ENCODE measurements around the gene GTF3C5.
"Not testable (repeated sequence)": the region's sequence is repeated elsewhere in the genome, so short reads cannot be mapped to it uniquely, and the experiment has no call there.

The GTF3C5 gene

DNA sequence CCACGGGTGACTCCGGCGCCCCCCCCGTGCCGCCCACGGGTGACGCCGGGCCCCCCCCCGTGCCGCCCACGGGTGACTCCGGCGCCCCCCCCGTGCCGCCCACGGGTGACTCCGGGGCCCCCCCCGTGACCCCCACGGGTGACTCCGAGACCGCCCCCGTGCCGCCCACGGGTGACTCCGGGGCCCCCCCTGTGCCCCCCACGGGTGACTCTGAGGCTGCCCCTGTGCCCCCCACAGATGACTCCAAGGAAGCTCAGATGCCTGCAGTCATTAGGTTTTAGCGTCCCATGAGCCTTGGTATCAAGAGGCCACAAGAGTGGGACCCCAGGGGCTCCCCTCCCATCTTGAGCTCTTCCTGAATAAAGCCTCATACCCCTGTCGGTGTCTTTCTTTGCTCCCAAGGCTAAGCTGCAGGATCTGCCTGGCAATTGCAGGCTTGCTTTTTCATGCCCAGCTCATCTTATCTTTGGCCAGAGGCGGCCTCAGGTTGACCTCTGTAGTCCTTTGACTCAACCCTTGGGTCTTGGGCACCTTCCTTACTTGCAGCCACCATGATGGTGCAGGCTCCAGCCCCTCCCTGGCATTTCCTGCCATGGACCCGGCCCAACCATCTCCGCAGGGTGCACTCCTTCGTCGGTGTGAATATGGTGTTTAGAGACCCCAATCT is 40.8 kb downstream of the GTF3C5 start:
- no peak for DNase-seq (ENCODE audit: low spot score)

DNA sequence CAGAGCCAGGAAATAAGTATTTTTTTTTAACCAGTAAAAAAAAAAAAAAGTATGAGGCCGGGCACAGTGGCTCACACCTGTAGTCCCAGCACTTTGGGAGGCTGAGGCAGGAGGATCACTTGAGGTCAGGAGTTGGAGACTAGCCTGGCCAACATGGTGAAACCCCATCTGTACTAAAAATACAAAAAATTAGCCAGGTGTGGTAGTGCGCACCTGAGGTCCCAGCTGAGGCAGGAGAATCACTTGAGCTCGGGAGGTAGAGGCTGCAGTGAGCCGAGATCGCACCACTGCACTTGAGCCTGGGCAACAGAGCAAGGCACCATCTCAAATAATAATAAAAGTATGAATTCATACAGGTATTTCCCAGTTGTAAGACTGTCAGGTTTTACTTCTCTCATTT is 41.4 kb downstream of the GTF3C5 start:
- not testable (repeated sequence) for DNase-seq (ENCODE audit: low spot score)

DNA sequence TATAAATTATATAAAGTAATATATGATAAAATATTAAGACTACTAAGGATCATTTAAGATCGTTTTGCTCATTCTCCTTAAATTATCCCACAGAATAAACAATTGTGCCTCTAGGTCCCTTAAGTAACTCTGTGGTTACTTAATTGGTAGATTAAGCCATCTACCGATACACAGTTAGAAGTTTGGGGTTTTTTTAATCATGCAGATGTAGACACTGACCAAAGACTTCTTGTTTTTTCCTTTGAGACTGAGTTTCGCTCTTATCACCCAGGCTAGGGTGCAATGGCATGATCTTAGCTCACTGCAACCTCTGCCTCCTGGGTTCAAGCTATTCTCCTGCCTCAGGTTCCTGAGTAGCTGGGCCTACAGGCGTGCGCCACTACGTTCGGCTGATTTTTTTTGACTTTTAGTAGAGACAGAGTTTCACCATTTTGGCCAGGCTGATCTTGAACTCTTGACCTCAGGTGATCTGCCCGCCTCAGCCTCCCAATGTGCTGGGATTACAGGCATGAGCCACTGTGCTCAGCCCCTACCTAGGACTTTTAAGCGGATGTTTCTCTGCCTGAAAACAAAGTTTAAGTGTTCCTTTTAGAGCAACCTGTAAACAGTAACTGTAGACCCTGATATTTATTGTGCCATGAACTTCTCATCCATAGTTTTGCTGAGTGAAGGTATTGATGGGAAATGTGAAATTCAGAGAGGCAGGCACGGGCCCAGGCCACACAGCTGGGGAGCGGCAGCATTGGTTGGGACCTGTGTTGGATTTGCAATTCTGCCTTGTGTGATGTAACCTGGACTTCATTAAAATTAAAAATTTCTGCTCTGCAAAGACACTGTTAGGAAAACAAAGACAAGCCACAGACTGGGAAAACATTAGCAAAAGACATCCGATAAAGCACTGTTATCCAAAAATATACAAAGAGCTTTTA is 42.6 kb downstream of the GTF3C5 start:
- no peak for DNase-seq (ENCODE audit: low spot score)

DNA sequence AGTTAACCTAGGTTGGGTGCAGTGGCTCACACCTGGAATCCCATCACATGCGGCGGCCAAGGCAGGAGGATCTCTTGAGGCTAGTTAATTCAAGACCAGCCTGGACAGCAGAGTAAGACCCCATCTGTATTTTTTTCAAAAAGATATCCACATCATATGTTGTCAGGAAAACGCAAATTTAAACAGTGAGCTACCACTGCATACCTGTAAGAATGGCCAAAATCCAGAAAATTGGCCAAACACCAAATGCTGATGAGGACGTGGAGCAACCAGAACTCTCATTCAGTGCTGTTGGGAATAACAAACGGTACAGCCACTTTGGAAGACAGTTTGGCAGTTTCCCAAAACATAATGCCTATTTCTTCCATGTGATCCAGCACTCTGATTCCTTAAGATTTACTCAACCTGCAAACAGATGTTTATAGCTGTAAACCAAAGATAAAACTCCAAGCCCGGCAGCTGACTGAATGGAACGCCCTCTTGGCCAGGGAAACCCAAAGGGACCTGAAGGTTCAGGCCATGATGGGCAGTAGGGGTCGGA is 43.4 kb downstream of the GTF3C5 start:
- DNase-seq (ENCODE audit: low spot score) = no peak

DNA sequence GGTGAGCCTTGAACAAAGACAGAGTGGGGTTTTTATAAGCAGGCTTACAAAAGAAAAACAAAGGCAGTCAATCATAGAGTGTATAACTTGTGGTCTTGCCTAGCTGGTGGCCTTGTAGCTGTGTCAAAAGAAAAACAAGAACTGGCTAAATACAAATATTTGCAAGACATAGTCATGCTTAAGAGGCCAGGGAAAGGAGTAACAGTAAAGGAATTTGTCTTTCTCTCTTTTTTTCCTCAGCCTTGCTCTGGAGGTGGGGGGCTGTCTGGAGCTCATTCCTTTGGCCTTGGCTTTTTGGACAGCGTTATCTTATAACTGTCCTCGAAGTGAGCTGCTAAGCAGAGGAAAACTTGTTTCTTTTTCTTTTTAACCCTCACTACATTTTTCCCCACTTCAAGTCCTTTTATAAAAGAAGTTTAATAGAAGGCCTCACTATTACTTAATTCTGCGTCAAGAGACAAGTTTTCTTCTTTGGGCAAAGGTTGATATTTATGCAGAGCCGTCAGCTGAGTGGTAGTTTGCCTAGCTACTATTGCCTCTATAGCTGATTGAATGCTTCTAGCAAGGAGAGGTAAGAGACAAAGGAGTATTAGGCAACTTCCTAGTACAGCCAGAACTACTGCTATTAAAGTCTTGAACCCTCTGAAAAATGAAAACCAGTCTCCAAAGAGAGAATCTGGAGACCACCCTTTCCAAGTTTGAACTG is 45.3 kb downstream of the GTF3C5 start:
- DNase-seq (ENCODE audit: low spot score) = no peak

DNA sequence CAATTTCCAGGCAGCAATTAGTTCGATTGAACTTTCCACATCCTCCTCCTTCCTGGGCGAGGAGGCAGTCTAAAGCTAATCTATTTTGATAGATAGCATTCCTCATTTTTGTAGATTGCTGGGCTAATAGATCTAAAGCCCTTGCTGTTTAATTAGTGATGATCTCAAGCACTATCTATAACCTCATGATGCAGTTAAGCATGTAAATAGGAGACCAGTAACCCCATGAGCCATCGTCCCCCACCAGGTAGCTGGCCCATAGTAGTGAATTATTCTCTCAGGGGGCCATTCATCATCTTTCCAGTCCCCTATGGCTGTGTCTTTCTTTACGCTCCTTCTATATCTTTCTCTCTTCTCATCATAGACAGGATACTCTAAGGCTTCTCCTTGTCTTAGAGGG is 45.9 kb downstream of the GTF3C5 start:
- no peak for DNase-seq (ENCODE audit: low spot score)

DNA sequence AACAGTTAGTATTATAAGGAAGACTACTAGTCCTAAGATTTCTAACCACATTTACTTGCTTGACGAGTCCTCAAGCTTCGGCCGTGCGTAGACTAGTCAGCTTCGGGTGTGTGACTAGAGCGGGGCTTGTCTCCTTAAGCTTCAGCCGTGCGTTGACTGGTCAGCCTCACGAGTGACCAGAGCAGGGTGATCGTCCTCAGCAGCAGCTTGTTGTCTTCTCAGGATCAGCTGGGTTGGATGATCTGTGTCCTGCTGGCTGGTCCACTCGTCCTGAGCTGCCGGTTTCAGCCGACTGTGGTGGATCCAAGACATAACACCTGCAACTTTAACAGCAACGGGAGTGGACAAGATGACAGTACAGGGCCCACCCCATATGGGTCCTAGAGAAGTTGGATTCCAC is 47.7 kb downstream of the GTF3C5 start:
- DNase-seq (ENCODE audit: low spot score) = no peak

DNA sequence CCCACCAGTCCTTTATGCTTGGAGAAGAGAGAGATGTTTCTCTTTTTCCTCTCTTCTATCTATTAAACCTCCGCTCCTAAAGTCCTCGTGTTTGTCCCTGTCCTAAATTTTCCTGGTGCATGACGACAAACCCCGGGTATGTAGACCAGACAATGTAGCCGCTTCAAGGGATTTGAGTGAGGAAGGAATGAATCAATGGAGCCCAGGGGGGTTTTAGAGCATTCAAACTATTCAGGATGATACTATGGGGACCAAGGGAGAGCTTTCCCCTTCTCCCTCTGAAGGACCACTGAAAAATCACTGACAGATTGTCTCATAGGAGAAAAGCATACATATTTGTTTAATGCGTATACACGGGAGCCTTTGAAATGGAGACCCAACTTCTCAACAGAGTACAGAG is 49.4 kb downstream of the GTF3C5 start:
- no peak for DNase-seq (ENCODE audit: low spot score)

DNA sequence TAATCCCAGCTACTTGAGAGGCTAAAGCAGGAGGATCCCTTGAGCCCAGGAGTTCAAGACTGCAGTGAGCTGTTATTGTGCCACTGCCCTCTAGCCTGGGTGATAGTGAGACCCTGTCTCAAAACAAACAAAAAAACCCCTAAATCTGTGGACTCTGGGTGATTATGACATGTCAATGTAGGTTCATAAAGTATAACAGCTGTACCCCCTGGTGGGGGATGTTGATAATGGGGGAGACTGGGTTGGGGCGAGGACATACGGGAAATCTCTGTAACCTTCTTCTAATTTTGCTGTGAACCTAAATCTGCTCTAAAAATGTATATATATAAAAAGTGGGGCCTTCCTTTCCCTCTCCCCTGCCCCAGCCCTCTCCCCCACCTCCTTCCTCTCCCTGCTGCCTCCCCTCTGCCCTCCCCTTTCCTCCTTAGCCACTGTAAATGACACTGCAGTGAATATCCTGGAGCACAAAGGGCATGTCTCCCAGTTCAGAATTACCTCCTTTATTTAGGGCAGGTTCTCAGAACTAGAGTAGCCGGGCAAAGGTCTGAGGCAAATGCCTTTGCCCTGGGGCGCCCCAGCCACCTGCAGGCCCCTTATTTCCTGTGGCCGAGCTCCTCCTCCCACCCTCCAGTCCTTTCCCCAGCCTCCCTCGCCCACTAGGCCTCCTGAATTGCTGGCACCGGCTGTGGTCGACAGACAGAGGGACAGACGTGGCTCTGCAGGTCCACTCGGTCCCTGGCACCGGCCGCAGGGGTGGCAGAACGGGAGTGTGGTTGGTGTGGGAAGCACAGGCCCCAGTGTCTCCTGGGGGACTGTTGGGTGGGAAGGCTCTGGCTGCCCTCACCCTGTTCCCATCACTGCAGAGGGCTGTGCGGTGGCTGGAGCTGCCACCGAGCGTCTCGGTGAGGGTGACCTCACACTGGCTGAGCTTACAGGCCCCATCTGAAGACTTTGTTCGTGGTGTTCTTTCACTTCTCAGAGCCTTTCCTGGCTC is 50.3 kb downstream of the GTF3C5 start:
- DNase-seq (ENCODE audit: low spot score) = not testable (repeated sequence)

DNA sequence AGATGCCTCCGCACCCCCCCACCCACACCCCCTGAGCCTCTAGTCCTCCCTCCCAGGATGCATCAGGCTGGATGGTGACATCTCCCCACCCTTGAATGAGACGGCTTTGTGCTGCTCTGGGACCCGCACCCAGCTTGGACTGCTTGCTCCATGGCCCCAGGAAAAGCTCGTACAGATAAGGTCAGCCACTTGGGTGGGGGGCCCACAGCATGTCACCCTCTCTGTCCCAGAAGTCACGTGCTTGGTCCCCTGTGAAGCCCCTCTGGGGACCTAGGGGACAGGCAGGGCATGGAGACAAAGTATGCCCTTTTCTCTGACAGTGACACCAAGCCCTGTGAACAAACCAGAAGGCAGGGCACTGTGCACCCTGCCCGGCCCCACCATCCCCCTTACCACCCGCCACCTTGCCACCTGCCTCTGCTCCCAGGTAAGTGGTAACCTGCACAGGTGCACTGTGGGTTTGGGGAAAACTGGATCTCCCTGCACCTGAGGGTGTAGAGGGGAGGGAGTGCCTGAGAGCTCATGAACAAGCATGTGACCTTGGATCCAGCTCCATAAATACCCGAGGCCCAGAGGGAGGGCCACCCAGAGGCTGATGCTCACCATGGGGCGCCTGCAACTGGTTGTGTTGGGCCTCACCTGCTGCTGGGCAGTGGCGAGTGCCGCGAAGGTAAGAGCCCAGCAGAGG is 51.3 kb downstream of the GTF3C5 start:
- DNase-seq (ENCODE audit: low spot score) = not testable (repeated sequence)

DNA sequence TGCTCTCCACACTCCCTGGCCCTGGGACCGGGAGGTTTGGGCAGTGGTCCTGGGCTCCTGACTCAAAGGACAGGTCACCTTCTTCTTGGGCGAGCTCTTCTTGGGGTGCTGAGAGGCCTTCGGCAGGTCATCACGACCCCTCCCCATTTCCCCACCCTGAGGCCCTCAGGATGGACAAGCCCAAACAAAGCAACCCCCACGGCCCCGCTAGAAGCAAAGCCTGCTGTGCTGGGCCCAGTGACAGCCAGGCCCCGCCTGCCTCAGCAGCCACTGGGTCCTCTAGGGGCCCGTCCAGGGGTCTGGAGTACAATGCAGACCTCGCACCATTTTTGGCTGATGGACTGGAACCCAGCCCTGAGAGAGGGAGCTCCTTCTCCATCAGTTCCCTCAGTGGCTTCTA is 52.9 kb downstream of the GTF3C5 start:
- DNase-seq (ENCODE audit: low spot score) = not testable (repeated sequence)

DNA sequence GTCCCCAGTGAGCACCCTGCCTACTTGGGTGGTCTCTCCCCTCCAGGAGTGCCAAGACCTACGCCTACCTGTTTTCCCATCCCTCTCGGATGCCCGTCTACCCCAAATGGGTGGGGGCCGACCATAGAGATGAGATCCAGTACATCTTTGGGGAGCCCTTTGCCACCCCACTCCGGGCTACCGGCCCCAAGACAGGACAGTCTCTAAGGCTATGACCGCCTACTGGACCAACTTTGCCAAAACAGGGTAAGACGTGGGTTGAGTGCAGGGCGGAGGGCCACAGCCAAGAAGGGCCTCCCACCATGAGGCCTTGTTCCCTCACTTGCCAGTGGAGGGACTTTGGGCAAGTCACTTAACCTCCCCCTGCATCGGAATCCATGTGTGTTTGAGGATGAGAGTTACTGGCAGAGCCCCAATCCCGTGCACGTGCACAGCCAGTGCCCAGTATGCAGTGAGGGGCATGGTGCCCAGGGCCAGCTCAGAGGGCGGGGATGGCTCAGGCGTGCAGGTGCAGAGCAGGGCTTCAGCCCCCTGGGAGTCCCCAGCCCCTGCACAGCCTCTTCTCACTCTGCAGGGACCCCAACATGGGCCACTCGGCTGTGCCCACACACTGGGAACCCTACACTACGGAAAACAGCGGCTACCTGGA is 55.5 kb downstream of the GTF3C5 start:
- not testable (repeated sequence) for DNase-seq (ENCODE audit: low spot score)

DNA sequence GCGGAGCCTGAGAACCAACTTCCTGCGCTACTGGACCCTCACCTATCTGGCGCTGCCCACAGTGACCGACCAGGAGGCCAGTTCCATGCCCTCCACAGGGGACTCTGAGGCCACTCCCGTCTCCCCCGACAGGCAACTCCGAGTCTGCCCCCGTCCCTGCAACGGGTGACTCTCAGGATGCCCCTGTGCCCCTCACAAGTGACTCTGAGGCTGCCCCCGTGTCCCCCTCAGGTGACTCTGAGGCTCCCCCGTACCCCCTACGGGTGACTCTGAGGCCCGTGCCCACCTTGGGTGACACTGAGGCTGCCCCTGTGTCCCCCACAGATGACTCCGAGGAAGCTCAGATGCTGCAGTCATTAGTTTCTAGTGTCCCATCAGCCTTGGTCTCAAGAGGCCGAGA is 56.1 kb downstream of the GTF3C5 start:
- no peak for DNase-seq (ENCODE audit: low spot score)

DNA sequence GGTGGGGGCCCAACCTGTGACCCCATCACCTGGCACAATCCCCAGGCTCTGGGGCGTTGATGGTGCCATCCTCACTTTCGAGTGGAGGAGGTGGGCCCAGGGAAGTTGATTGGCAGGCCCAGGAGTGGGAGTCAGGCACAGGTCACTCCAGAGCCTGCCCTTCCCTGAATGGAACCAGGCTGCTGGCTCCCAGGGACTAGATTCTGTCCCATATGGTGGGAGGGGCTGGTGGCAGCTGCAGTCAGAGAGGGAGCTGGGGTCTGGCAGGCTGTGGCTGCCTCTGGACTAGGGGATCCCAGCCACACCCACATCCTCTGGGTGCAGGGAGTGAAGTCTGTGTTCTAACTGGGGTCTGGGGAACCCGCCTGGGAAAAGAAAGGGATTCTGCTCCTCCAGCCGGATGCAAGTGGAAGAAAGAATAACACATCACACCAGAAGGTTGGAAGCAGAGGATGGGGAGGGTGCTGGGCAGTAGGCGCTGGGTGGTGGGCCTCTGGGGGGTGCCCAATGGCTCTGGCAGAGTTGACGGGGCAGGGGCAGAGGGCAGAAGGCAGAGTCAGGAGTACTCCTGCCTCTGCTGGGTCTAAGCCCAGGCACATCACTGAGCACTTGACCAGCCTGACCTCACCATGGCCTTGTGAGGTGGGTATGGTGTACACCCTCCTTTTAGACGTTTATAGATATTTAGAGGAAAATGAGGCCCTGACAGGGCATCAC is 56.8 kb downstream of the GTF3C5 start:
- DNase-seq (ENCODE audit: low spot score) = no peak

DNA sequence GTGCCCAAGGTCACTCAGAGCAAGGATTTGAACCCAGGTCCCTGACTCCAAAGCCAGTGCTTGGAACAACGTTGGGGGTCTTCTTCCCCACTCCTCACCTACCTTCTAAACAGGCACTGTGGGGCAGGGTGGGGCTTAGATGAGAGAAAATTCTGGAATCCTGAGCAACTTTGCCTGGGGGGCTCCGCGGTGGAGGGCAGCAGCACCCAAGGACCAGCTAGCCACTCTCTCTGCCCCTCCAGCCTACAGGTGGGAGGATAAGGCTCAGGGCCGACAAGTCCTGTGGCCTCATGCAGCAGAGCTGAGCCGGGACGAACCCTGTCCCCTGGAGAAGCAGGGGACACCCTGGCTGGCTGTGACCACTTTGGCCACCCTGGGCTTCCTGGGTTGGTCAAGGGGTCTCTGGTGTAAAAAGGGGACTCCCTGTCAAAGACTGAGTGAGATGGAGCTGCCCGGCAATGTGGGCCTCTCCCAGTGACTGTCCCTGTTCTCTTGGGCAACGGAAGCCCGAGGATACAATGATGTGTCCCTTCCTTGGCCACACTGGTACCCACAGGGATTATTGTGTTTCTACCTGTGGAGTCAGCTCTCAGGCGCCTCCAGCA is 57.5 kb downstream of the GTF3C5 start:
- no peak for DNase-seq (ENCODE audit: low spot score)

DNA sequence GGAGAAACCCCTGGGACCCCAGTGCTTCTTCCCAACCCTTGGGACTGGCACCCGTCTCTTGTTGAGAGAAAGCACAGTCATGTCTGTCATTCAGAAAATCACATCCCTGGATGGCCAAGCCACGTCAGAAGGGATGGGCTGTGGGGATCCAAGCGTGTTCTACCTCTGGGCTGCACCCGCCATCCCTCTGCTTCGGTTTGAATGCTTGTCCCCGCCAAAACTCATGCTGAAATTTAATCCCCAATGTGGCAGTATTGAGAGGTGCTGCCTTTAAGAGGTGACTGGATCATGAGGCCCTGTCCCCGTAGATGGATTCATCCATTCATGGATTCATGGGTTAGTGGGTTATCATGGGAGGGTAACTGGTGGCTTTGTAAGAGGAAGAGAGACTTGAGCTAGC is 58.0 kb downstream of the GTF3C5 start:
- no peak for DNase-seq (ENCODE audit: low spot score)

DNA sequence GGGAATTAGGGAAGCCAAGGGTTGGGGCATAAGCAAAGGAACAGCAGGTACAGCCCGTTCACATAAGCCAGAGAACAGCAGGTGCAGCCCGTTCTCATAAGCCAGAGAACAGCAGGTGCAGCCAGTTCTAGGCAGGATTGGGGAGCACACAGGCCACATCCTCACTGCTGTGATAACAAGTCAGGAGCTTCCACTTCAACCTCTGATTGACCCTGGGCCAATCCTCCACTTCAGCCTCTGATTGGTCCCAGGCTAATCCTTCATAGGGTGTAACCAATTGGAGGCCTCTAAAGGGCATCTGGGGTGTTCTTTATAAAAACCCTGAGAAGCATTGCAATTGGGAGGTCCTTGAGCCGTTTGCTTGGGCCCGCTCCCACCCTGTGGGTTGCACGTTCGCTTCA is 58.5 kb downstream of the GTF3C5 start:
- no peak for DNase-seq (ENCODE audit: low spot score)

DNA sequence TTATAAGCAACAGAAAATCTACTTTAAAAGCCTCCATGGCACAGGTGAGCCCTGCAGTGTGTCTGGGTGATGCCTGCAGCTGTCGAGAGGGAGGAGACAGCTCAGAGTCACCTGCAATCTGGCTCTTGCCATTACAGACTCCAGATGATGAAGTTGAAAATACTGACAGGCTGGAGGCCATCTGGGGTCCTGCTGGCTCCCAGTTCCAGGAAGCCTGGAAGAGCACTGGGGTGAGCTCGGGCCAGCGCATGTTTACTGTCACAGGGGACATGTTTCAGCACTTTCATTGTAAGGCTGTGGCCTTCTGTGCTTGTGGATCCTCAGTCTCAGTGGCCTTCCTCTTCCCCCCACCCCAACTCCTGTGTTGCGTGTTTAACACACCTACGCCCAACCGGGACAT is 59.4 kb downstream of the GTF3C5 start:
- no peak for DNase-seq (ENCODE audit: low spot score)

DNA sequence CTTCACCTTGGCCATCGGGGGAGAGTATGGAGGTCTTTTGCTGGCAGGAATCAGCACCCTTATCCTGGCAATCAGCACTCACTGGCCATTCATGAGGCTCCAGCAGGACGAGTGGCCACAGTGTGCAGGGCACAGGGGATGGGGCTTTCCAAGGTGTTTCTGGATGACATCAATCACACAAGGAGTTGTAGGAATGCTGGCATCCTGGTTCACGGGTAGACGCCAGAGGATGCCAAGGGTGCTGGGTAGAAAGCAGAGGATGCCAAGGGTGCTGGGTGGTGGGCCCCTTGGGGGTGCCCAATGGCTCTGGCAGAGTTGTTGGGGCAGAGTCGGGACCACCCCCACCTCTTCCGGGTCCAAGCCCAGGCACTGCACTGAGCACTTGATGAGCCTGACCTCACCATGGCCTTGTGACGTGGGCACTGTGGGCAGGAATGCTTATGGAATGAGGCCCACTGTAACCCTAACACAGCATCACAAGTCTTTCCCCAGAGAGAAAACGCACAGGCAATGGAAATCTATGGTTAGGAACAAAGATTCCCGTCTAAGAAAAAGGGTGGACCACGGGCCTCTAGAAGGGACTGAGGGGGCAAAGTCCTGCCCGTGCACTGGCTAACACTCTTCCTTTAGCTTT is 60.1 kb downstream of the GTF3C5 start:
- no peak for DNase-seq (ENCODE audit: low spot score)
